Large intestine (tissue), 3 donors: ENCODE data around the gene CD300C. TPM values are rescaled to one million over a fixed set of nuclear protein-coding genes. Genes with fewer than 3 reads are reported as not detected.
A peak's percentile ranks its signal among the peaks of the same experiment; 100 is the strongest.
"Not testable (repeated sequence)": the region's sequence is repeated elsewhere in the genome, so short reads cannot be mapped to it uniquely, and the experiment has no call there.

Source experiments
- DNase-seq, 2 donors: peaks; one replicate each; pipeline versions ENCODE4 v3.0.0 to v3.0.0-alpha.2; 2013
- H3K27ac ChIP-seq: one replicate; pipeline ENCODE4 v1.5.1; 2013; ENCODE audit warnings: low read length
- H3K27me3 ChIP-seq: 2 replicates; pipeline ENCODE4 v1.6.1; 2013; ENCODE audit warnings: low read length; ENCODE audit not compliant: control insufficient read depth, insufficient read depth
- H3K36me3 ChIP-seq: 2 replicates; pipeline ENCODE4 v1.6.1; 2013; ENCODE audit warnings: low read length; ENCODE audit not compliant: control insufficient read depth, insufficient read depth
- H3K4me1 ChIP-seq: one replicate; pipeline ENCODE4 v1.6.1; 2013; ENCODE audit warnings: low read length; ENCODE audit not compliant: control insufficient read depth, insufficient read depth
- H3K4me3 ChIP-seq: one replicate; pipeline ENCODE4 v1.5.1; 2013; ENCODE audit warnings: low read length
- H3K9me3 ChIP-seq: one replicate; pipeline ENCODE4 v1.6.1; 2013; ENCODE audit warnings: mild to moderate bottlenecking, low read depth, low read length, moderate library complexity; ENCODE audit not compliant: control insufficient read depth
- WGBS: methylation state at CpG from one replicate; pipeline ENCODE4 v1.1.5; 2013; ENCODE audit warnings: low lambda C conversion rate; ENCODE audit not compliant: insufficient coverage; 5-methylcytosine and 5-hydroxymethylcytosine counted together
- polyA plus RNA-seq: library from polyadenylated mRNA; unstranded; fragments of 120-200 nt; gene quantifications from one replicate; pipeline ENCODE4 v1.2.1, GENCODE V29; 2013

CD300C gene
- polyA plus RNA-seq, 1 donor: 0.99 TPM

DNA sequence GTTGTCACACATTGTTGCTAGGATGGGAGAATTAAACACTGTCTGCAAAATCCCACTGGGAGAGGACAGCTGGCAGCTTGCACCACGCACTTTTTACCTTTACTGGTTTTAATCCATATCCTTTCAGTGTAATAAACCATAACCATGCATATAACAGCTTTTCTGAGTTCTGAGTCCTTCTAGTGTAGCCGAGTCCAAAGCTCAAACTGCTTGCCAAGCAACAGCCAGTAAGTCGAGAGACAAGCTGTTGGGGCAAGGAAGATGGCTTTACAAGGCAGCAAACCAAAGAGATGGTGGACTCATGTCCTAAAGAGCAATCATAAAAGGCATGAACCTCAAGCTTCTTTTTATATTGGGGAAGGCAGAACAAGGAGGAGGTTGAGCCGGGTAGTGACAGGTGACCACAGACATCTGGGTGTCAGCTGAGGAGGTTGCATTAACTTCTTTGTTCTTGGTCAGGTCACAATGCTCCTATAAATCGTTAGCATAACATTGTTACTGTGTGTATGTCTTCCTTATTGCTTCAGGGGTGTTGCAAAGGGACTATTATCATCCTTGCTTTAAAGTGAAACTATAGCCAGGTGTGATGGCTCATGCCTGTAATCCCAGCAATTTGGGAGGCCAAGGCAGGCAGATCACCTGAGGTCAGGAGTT is 28.7 kb upstream of the CD300C start:
- H3K27me3 ChIP-seq: peaks cover 2% of the 10 kb centered on the region
- WGBS: no CpG with 5 or more reads among the region's 5 CpGs

DNA sequence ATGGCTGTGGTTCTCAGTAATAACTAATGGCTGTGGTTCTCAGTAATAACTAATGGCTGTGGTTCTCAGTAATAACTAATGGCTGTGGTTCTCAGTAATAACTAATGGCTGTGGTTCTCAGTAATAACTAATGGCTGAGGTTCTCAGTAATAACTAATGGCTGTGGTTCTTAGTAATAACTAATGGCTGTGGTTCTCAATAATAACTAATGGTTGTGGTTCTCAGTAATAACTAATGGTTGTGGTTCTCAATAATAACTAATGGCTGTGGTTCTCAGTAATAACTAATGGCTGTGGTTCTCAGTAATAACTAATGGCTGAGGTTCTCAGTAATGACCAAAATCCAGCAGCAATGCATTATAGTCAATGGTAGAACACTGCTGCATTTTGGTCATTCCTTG is 27.7 kb upstream of the CD300C start:
- not testable (repeated sequence) for H3K4me3 ChIP-seq, H3K36me3 ChIP-seq, H3K27me3 ChIP-seq, H3K27ac ChIP-seq, DNase-seq, H3K9me3 ChIP-seq, H3K4me1 ChIP-seq

More for the DNA sequence above, 28.7 kb upstream of the CD300C start:
- no peaks in the 10 kb centered on the region for H3K36me3 ChIP-seq
- no peaks in the 10 kb centered on the region for H3K9me3 ChIP-seq
- H3K27ac ChIP-seq: no peak overlapping the region
- H3K4me1 ChIP-seq: no peaks in the 10 kb centered on the region
- peak in 1 of 2 donors; percentile 16 for DNase-seq
- no peak overlapping the region for H3K4me3 ChIP-seq

DNA sequence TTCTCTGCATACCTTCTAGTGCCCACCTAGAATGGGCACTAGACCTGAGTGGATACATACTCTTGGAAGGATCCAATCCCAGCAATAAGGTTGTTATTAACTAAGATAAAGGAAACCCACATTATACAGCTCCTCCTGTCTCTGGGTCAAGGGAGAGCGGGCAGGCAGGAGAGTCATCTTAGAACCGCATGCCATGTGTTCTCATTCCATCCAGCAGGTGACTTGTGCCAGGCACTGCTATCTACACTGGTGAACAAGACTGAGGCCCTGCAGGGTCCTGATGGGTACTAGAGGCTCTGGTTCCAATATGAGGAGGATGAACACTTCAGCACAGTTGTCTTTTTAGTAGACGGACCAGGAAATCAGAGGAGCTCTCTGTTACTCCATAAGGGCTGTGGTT is 27.3 kb upstream of the CD300C start:
- no peaks in the 10 kb centered on the region for H3K4me1 ChIP-seq
- no peaks in the 10 kb centered on the region for H3K36me3 ChIP-seq
- peaks cover 2% of the 10 kb centered on the region for H3K27me3 ChIP-seq
- no peak for DNase-seq
- WGBS: no CpG with 5 or more reads among the region's 3 CpGs
- H3K4me3 ChIP-seq: no peak overlapping the region
- no peak overlapping the region for H3K27ac ChIP-seq
- no peaks in the 10 kb centered on the region for H3K9me3 ChIP-seq

DNA sequence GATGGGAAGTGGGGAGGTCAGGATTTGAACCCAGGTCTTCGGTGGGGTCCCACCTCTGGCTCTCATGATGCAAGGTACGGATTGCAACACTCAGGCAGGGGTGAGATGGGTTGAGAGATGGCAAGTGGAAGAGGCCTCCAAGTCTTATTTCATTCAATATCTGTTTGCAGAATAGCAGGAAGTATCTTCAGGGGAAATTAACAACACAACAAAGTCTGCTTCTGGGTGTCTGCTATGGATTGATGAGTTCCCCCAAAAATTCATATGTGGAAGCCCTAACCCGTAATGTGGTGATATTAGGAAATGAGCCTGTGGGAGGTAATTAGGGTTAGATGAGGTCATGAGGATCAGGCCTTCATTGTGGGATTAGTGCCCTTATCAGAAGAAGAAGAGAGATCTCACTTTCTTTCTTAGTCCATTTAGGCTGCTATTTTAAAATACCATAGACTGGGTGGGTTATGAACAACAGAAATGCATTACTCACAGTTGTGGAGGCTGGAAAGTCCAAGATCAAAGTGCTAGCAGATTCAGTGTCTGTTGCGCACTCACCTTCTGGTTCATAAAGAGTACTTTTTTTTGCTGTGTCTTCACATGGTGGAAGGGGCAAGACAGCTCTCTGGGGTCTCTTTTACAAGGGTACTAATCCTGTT is 25.8 kb upstream of the CD300C start:
- no peaks in the 10 kb centered on the region for H3K9me3 ChIP-seq
- no CpG with 5 or more reads among the region's 4 CpGs for WGBS
- H3K4me1 ChIP-seq: no peaks in the 10 kb centered on the region
- H3K4me3 ChIP-seq: no peak overlapping the region
- no peaks in the 10 kb centered on the region for H3K36me3 ChIP-seq
- H3K27ac ChIP-seq: no peak overlapping the region
- DNase-seq: no peak
- peaks cover 2% of the 10 kb centered on the region for H3K27me3 ChIP-seq

DNA sequence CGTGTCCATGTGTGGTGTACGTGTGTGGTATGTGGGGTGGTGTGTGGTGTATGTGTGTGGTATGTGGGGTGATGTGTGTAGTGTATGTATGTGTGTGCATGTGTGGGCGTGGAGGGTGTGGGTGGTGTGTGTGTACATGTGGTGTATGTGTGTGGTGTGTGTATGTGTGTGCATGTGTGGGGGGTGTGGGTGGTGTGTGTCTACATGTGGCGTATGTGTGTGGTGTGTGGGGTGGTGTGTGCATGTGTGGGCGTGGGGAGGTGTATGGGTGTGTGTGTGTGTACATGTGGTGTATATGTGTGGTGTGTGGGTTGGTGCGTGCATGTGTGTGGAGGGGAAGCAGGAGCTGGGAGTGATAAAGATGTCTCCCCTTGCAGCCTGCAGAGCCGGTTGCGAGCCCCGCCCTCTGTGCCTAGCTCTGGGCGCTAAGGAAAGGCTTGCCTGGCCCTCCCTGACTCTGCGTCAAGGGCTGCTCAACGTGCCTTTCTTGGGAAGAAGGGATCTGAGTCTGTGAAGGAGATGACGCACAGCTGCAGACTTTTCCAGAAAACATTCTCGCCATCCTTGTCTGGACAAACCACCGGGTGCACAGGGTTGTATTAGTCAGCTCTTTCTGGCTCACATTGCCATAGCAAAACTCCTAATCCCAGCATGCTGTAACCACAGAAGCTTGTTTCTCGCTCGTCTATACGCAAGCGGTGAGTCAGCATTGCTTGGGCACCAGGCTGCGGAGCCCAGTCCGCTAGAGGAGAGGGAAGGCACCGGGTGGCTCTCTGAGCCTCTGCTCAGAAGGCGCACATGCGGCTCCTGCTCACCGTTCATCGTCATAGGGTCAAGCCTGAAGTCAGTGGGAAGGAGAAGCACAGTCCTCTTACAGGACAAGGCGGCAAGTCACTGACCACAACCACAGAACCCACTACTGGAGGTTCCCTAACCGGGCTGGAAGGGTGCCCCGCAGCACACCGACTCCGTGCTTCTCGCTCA is 23.4 kb upstream of the CD300C start:
- Histone ChIP-seq H3K36me3 (no peaks in the 10 kb centered on the region), H3K4me3 (no peak overlapping the region), H3K27ac (no peak overlapping the region), H3K4me1 (no peaks in the 10 kb centered on the region), H3K27me3 (peaks cover 2% of the 10 kb centered on the region), H3K9me3 (no peaks in the 10 kb centered on the region)
- WGBS: 100% methylated on average over 1 of the region's 32 CpGs
- no peak for DNase-seq

DNA sequence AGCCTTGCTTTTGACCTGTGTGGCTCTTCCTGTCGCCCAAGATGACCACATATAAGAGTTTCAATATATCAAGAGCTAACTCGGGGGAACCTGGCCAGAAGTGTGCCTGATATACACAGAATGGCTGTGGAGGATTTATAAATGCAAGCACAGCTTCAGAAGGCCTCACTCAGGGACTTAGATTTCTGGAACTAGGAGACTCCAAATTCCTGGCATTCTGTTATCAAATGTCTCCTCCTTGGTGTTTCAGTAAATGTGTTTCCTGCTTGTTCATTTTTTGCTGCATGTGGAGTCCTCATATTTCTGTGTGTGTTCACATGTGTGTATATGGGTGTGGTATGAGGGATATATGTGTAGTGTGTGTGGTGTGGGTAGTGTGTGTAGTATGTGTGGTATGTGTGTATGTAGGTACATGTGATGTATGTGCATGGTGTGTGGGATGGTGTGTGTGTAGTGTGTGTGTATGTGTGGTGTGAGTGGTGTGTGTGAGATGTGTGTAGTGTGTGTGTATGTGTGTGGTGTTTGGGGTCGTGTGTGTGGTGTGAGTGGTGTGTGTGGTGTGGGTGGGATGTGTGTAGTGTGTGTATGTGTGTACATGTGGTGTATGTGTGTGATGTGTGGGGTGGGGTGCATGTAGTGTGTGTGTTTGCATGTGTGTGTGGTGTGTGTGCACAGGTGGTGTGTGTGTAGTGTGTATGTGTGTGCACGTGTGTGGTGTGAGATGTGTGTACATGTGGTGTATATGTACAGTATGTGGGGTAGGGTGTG is 22.4 kb upstream of the CD300C start:
- Histone ChIP-seq H3K36me3 (no peaks in the 10 kb centered on the region), H3K27ac (no peak overlapping the region), H3K4me3 (no peak overlapping the region), H3K4me1 (no peaks in the 10 kb centered on the region), H3K27me3 (peaks cover 2% of the 10 kb centered on the region), H3K9me3 (no peaks in the 10 kb centered on the region)
- whole genome bisulfite sequencing: no CpG with 5 or more reads among the region's 4 CpGs
- DNase-seq: no peak

DNA sequence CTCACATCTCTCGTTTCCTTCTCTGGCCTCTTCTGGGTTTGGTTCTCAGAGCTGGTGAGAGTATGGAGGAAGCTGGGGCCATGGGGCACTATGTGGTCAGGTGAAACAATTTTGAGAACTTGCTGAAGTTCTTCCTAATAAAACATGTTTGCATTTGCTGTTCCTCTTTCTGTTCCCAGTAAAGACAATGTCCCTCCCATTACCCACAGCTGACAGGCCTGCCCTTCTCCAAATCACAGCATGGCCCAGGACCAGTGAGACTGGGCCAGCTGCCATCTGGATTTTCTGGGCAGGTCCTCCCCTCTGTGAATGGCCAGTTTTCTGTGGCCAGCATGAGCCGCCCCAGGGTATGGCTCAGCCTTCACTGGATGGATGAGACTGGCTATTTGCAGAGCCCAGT is 21.5 kb upstream of the CD300C start, which contains the start of gene CD300H:
TSS of gene CD300H (minus strand) at position 113 of the 400 bp plus-strand sequence.
- H3K9me3 ChIP-seq: no peaks in the 10 kb centered on the region
- WGBS: no CpG with 5 or more reads among the region's 2 CpGs
- no peaks in the 10 kb centered on the region for H3K4me1 ChIP-seq
- H3K27ac ChIP-seq: no peak within 1 kb of the TSS
- H3K27me3 ChIP-seq: no peaks in the 10 kb centered on the region
- H3K36me3 ChIP-seq: no peaks in the 10 kb centered on the region
- no peak within 1 kb of the TSS for H3K4me3 ChIP-seq
- no peak for DNase-seq

DNA sequence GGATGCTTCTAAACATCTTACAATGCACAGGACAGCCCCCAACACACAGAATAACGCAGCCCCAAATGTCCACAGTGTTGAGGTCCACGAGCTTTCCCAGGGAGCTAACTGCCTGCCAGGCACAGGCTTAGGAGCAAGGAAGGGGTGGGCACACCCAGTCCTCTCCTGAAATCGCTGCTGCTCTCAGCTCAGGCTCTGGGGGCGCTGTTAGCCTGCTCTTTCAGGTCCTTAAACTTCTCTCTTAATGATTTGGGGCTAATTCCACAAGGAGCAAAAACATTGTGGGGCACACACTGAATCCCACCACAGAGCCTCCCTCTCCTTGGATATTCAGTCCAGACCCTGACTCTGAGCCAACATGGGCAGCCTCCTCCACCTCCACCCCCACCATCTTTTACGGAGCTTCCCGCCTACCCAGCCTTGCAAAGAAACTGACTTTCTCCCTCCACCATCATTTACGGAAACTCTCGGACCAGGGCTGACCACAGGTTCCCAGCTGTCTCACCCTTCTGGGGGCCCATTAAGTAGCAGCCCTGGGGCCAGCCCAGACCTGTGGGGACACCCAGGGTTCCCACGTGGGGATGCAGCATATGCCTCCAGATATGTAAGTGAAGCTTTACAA is 20.3 kb upstream of the CD300C start:
- Histone ChIP-seq H3K27me3 (no peaks in the 10 kb centered on the region), H3K9me3 (no peaks in the 10 kb centered on the region), H3K36me3 (no peaks in the 10 kb centered on the region), H3K4me1 (no peaks in the 10 kb centered on the region), H3K27ac (no peak overlapping the region), H3K4me3 (no peak overlapping the region)
- no CpG with 5 or more reads among the region's 9 CpGs for WGBS
- DNase-seq: no peak

DNA sequence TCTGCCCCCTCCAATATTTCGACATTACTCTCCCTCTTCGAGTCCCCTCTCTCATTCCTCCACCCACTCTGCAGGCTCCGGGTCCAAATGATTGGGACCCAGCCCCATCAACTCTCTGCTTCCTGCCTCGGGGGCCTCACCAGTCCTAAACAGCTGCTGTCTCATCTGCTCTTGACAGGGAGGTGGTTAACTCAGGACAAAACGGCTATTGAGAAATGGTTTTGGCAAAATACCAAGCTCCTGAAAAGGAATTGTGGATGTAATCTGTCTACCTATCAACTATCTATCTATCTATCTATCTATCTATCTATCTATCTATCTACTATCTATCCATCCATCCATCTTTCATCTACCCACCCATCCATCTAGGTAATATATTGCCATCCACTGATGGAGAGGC is 19.2 kb upstream of the CD300C start:
- Histone ChIP-seq H3K4me1 (no peaks in the 10 kb centered on the region), H3K36me3 (no peaks in the 10 kb centered on the region), H3K27ac (no peak overlapping the region), H3K4me3 (no peak overlapping the region), H3K9me3 (no peaks in the 10 kb centered on the region), H3K27me3 (no peaks in the 10 kb centered on the region)
- DNase-seq: no peak
- WGBS: 100% methylated on average over 1 of the region's 5 CpGs
